Bronchial epithelial cell (primary cell): Measurements from ENCODE around the gene TXNRD1. TPM values are rescaled to one million over a fixed set of nuclear protein-coding genes. Genes with fewer than 3 reads are reported as not detected.

Source experiments
- DNase-seq: peaks from one replicate; pipeline ENCODE4 v3.0.0-alpha.2; 2010; ENCODE audit warnings: low read depth
- FAIRE-seq: peaks from 2 replicates; lab custom pipeline; 2011; peaks lifted over from hg19 to GRCh38; lab: Jason Lieb, UNC
- H3K27me3 ChIP-seq: 2 replicates; pipeline ENCODE4 v1.5.1; 2011; ENCODE audit warnings: low read length; ENCODE audit not compliant: control insufficient read depth, insufficient read depth
- H3K36me3 ChIP-seq: 2 replicates; pipeline ENCODE4 v1.5.1; 2011; ENCODE audit warnings: low read length; ENCODE audit not compliant: control insufficient read depth, insufficient read depth
- H3K4me3 ChIP-seq: 2 replicates; pipeline ENCODE4 v1.5.1; 2011; ENCODE audit warnings: mild to moderate bottlenecking, low read depth, low read length, control low read depth
- CTCF ChIP-seq: IDR thresholded peaks from 2 replicates; pipeline ENCODE4 v1.5.1; 2011; ENCODE audit warnings: mild to moderate bottlenecking, moderate library complexity, low read length, control low read depth, inconsistent platforms; ENCODE audit not compliant: insufficient read depth, severe bottlenecking
- total RNA-seq: library from RNA; depleted of rRNA; stranded (reverse); fragments of >200 nt; gene quantifications from 2 replicates; pipeline ENCODE4 v1.2.1, GENCODE V29; 2014

Gene TXNRD1
- total RNA-seq, 1 donor from 2014 or later, result 88.2 TPM

DNA sequence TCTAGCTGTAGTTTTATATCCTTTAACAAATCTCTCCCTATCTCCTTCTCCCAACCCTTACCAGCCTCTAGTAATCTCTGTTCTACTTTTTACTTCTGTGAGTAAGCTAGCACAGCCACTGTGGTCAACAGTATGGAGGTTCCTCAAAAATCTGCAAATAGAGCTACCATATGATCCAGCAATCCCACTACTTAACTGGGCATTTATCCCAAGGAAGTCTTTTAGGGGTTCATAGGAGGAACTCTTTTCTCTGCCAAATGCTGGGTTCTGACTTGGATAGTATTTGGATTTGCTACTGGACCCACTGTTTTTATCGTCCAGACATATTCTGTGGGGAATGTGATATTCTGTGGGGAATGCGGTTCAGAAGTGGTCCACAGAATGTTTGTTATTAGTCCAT is 129.1 kb downstream of the TXNRD1 start:
- Histone ChIP-seq H3K27me3 (no peaks in the 10 kb centered on the region), H3K36me3 (peaks cover 27% of the 10 kb centered on the region), H3K4me3 (no peak overlapping the region)
- TF ChIP-seq CTCF, result no peak
- DNase-seq (no peak), FAIRE-seq (no peak)

DNA sequence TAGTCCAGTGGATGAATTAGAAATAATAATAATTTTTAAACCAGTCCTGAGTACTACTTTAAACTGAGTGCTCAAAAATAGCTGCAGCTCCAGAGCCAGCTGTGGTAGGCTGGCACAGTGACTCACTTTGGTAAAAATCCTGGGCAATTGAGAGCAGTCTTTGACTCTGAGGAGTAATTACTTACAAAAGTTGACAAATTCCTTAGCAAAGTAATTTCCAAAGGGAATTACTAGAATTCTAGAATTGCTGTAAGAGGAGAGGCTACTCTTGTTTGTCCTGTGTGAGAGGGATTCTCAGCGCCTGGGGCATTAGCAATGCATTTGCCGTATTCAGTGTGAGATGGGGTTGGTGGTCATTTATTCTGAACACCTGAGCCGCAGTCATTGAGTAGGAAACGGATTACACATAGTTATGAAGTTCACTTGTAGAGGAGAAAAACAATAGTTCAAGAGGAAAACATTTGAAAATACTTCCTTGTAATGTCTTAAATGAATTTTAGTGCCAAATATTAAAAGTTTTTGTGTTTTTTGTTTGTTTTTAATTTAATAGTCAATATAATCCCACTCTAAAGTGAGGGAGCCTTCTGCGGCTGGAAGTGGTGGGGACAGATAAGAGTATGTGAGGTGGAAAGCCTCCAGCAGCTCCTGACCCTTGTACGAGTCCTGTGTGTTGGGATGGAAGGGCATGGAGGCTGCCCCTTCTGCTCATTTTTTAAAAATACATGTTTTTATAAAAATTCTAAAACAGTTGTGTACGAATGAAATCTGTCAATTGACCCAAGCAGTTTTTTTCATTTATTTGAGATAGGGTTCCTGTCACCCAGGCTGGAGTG is 129.9 kb downstream of the TXNRD1 start:
- DNase-seq (no peak), FAIRE-seq (no peak)
- Histone ChIP-seq H3K4me3 (no peak overlapping the region), H3K27me3 (no peaks in the 10 kb centered on the region), H3K36me3 (peaks cover 23% of the 10 kb centered on the region)
- TF ChIP-seq CTCF, result no peak

GRCh38 chr12:104347374-104348075 is 131.9 kb downstream of the TXNRD1 start:
- Histone ChIP-seq H3K4me3 (no peak overlapping the region), H3K36me3 (peaks cover 20% of the 10 kb centered on the region), H3K27me3 (no peaks in the 10 kb centered on the region)
- FAIRE-seq (no peak), DNase-seq (peak; percentile 57)
- no peak for TF ChIP-seq CTCF

DNA sequence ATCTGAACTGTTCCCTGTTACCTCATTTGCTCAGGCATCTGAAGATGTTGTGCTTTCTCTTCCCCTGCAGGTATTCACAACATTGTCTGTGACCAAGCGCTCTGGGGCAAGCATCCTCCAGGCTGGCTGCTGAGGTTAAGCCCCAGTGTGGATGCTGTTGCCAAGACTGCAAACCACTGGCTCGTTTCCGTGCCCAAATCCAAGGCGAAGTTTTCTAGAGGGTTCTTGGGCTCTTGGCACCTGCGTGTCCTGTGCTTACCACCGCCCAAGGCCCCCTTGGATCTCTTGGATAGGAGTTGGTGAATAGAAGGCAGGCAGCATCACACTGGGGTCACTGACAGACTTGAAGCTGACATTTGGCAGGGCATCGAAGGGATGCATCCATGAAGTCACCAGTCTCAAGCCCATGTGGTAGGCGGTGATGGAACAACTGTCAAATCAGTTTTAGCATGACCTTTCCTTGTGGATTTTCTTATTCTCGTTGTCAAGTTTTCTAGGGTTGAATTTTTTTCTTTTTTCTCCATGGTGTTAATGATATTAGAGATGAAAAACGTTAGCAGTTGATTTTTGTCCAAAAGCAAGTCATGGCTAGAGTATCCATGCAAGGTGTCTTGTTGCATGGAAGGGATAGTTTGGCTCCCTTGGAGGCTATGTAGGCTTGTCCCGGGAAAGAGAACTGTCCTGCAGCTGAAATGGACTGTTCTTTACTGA is 132.9 kb downstream of the TXNRD1 start:
- H3K4me3 ChIP-seq, result no peak overlapping the region
- TF ChIP-seq CTCF, result no peak
- no peaks in the 10 kb centered on the region for H3K27me3 ChIP-seq
- H3K36me3 ChIP-seq, result peaks cover 16% of the 10 kb centered on the region
- FAIRE-seq (no peak), DNase-seq (no peak)

DNA sequence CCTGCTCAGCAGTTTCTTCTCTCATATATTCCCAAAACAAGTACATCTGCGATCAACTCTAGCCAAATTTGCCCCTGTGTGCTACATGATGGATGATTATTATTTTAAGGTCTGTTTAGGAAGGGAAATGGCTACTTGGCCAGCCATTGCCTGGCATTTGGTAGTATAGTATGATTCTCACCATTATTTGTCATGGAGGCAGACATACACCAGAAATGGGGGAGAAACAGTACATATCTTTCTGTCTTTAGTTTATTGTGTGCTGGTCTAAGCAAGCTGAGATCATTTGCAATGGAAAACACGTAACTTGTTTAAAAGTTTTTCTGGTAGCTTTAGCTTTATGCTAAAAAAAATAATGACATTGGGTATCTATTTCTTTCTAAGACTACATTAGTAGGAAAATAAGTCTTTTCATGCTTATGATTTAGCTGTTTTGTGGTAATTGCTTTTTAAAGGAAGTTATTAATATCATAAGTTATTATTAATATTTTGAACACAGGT is 133.5 kb downstream of the TXNRD1 start:
- TF ChIP-seq CTCF, result no peak
- Histone ChIP-seq H3K27me3 (no peaks in the 10 kb centered on the region), H3K4me3 (no peak overlapping the region), H3K36me3 (peaks cover 16% of the 10 kb centered on the region)
- FAIRE-seq (no peak), DNase-seq (no peak)
